Brain pericyte (primary cell): ENCODE results near the gene IFT81.
"Not testable (repeated sequence)": the region's sequence is repeated elsewhere in the genome, so short reads cannot be mapped to it uniquely, and the experiment has no call there.

Experiments used
- DNase-seq: peaks from one replicate; pipeline ENCODE4 v3.0.0-alpha.2; 2012; ENCODE audit warnings: low read depth, low spot score

IFT81 gene

GRCh38 chr12:110107369-110108281 is 16.5 kb upstream of the IFT81 start:
- peak; percentile 76 for DNase-seq

- DNase-seq: no peak
Measured at GRCh38 chr12:110108309-110109036, 15.7 kb upstream of the IFT81 start.

- peak; percentile 87 for DNase-seq
Measured at GRCh38 chr12:110109037-110109836, 14.9 kb upstream of the IFT81 start.

GRCh38 chr12:110109837-110110535 is 14.2 kb upstream of the IFT81 start:
- DNase-seq: no peak

- no peak for DNase-seq
Measured at GRCh38 chr12:110111476-110112334, 12.5 kb upstream of the IFT81 start.

- no peak for DNase-seq
Measured at GRCh38 chr12:110112335-110112660, 11.9 kb upstream of the IFT81 start.

- no peak for DNase-seq
Measured at GRCh38 chr12:110114528-110114937, 9.6 kb upstream of the IFT81 start.

GRCh38 chr12:110115675-110116074 is 8.5 kb upstream of the IFT81 start:
- DNase-seq: no peak

GRCh38 chr12:110116623-110117022 is 7.5 kb upstream of the IFT81 start:
- no peak for DNase-seq

GRCh38 chr12:110117210-110117609 is 6.9 kb upstream of the IFT81 start:
- not testable (repeated sequence) for DNase-seq

GRCh38 chr12:110117956-110118685 is 6.0 kb upstream of the IFT81 start:
- no peak for DNase-seq

GRCh38 chr12:110122929-110123328 is 1.2 kb upstream of the IFT81 start:
- no peak for DNase-seq

GRCh38 chr12:110123919-110124268 is 263 bp upstream of the IFT81 start:
- DNase-seq: no peak

GRCh38 chr12:110126557-110126956 is 2.4 kb downstream of the IFT81 start:
- DNase-seq: no peak

- no peak for DNase-seq
Measured at GRCh38 chr12:110134691-110135411, 10.7 kb downstream of the IFT81 start.

- no peak for DNase-seq
Measured at GRCh38 chr12:110135806-110136205, 11.6 kb downstream of the IFT81 start.

GRCh38 chr12:110137786-110138185 is 13.6 kb downstream of the IFT81 start:
- DNase-seq: no peak

GRCh38 chr12:110141389-110141788 is 17.2 kb downstream of the IFT81 start:
- DNase-seq: no peak

- DNase-seq: no peak
Measured at GRCh38 chr12:110146986-110147385, 22.8 kb downstream of the IFT81 start.
